Esophagus squamous epithelium (tissue), 5 donors: ENCODE results near the gene NPHP4. TPM values are rescaled to one million over a fixed set of nuclear protein-coding genes. Genes with fewer than 3 reads are reported as not detected.

Experiments used
- DNase-seq: peaks from one replicate; lab custom pipeline; 2025; lab: John Stamatoyannopoulos, UW
- H3K27ac ChIP-seq, 4 donors: fragments of 200-600 bp; sonication (generic); one replicate each; pipeline ENCODE4 v1.5.1; 2016 to 2019; ENCODE audit warnings: mild to moderate bottlenecking in 1 of 4
- H3K27me3 ChIP-seq, 4 donors: fragments of 200-600 bp; sonication (generic); 1 replicate in 3 of 4; 2 replicates in 1 of 4; pipeline versions ENCODE4 v1.5.1 to v1.6.0; 2017 to 2021; ENCODE audit warnings: antibody characterized with exemption in 1 of 4
- H3K36me3 ChIP-seq, 3 donors: fragments of 200-600 bp; sonication (generic); one replicate each; pipeline ENCODE4 v1.5.1; 2016 to 2019
- H3K4me1 ChIP-seq, 3 donors: fragments of 200-600 bp; sonication (generic); one replicate each; pipeline ENCODE4 v1.5.1; 2017 to 2019
- H3K4me3 ChIP-seq, 4 donors: fragments of 200-600 bp; sonication (generic); 1 replicate in 3 of 4; 2 replicates in 1 of 4; pipeline ENCODE4 v1.5.1; 2016 to 2019; ENCODE audit warnings: mild to moderate bottlenecking in 2 of 4, moderate library complexity in 1 of 4
- H3K9me3 ChIP-seq, 3 donors: fragments of 200-600 bp; sonication (generic); one replicate each; pipeline ENCODE4 v1.5.1; 2016 to 2019
- CTCF ChIP-seq, 6 experiments: fragments of 450-650 bp in 4 of 6; fragments of 200-600 bp in 2 of 6; sonication (generic) in 2 of 6; IDR thresholded peaks; one replicate each; pipeline ENCODE4 v1.5.1; 2016 to 2019; ENCODE audit warnings: antibody characterized with exemption in 6 of 6, mild to moderate bottlenecking in 4 of 6, moderate library complexity in 4 of 6
- POLR2A ChIP-seq, 4 donors: fragments of 450-650 bp; IDR thresholded peaks; one replicate each; pipeline ENCODE4 v1.6.1; 2017; ENCODE audit warnings: antibody characterized with exemption in 4 of 4, mild to moderate bottlenecking in 4 of 4, moderate library complexity in 3 of 4
- WGBS, 2 donors: methylation state at CpG; one replicate each; pipeline ENCODE4 v1.1.5; 2018; 5-methylcytosine and 5-hydroxymethylcytosine counted together
- intact Hi-C: fragments of 100-400 bp; cut with DNase I; formaldehyde crosslinking; loops from one replicate; pipeline ENCODE4 v1.15.0; 2022
- small RNA-seq, 4 donors: library from RNA; depleted of rRNA; stranded (forward); fragments of <200 nt; gene quantifications; one replicate each; pipeline ENCODE3, GENCODE V24; 2016
- total RNA-seq, 4 donors: library from RNA; depleted of rRNA; stranded (reverse); fragments of >200 nt; gene quantifications; one replicate each; pipeline ENCODE4 v1.1.0, GENCODE V29; 2016
- donor health status: DM: yes; HTN: yes; CAD: no.

NPHP4 gene
- total RNA-seq, 4 donors from 2014 or later: 2.4 to 8.8 (median 5.3) TPM

DNA sequence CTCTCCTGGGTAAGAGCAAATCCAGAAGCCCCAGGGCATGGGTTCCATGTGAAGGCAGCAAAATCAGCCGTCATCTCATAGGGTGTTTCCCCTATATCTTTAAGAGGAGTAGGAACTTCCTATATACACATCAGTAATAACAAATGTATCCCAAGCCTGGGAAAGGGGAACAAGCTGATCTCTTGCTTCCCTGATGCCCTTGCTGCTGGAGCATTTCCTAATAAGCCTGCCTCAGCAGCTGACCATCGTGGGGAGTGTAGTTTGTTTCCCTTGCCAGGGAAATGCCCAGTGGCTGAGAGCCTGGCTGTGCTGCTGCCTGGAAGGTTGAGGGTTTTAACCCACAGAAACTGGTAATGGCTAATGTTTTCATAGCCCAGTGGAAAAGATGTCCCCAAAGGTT is 177.0 kb downstream of the NPHP4 start:
- DNase-seq: no peak
- Histone ChIP-seq H3K4me1 (no peaks in the 10 kb centered on the region), H3K4me3 (no peak overlapping the region), H3K9me3 (no peaks in the 10 kb centered on the region), H3K27ac (no peak overlapping the region), H3K27me3 (peaks cover 0 to 60% (median 0%) of the 10 kb centered on the region in 4 donors), H3K36me3 (no peaks in the 10 kb centered on the region)
- WGBS, 2 donors: 31 to 55% methylated on average over 2 of the region's 2 CpGs
- intact Hi-C loops: no loop called here
- TF ChIP-seq POLR2A (IDR thresholded peaks at IDR 0.05) (no peak), CTCF (IDR thresholded peaks at IDR 0.05) (no peak)

DNA sequence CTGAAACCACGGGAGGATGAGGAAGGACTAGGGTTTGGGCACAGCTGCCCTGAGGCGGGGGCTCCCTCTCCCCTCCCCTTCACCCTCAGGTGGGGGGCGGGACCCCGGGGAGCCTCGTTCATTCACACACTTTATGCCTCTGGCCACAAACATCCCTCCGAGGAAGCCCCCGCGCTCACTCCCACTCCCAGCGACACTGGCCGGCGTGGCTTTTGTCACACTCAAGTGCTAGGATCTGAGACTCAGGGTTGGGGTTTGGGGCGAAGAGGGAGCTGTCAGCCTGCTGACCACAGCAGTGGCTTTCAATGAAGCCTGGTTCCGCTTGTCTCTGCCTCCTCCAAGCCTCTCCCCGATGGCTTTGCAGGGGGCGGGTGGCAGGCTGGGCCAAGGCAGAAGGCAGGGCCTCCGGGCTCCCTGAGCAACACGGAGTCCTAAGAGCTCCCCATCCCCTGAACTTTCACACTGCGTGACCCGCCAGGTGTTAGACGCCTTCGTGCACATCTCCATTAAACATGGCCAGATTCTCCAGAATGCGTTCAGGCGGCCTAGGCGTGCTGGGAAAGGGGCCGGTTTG is 178.1 kb downstream of the NPHP4 start:
- TF ChIP-seq CTCF (IDR thresholded peaks at IDR 0.05): no peak
- TF ChIP-seq POLR2A (IDR thresholded peaks at IDR 0.05): no peak
- WGBS, 2 donors: 55 to 59% methylated on average over 5 to 10 of the region's 25 CpGs
- H3K9me3 ChIP-seq: no peaks in the 10 kb centered on the region
- peaks cover 0 to 50% (median 0%) of the 10 kb centered on the region in 4 donors for H3K27me3 ChIP-seq
- H3K36me3 ChIP-seq: no peaks in the 10 kb centered on the region
- no peak overlapping the region for H3K4me3 ChIP-seq
- no peak overlapping the region for H3K27ac ChIP-seq
- intact Hi-C loops: no loop called here
- H3K4me1 ChIP-seq: no peaks in the 10 kb centered on the region
- no peak for DNase-seq

DNA sequence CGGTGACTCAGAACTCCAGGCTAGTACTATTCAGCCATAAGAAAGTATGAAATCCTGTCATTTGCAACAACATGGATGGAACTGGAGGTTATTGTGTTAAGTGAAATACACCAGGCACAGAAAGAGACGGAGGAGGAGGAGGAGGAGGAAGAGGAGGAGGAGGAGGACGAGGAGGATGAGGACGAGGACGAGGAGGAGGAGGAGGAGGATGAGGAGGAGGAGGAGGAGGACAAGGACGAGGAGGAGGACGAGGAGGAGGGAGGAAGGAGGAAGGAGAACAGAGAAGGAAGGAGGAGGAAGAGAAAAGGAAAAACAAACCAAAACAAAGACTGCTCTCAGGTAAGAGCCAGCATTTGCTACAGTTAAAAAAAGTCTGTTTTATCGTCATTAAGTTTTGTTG is 178.7 kb downstream of the NPHP4 start:
- H3K4me3 ChIP-seq: no peak overlapping the region
- no peaks in the 10 kb centered on the region for H3K4me1 ChIP-seq
- intact Hi-C loops: no loop called here
- peaks cover 0 to 45% (median 0%) of the 10 kb centered on the region in 4 donors for H3K27me3 ChIP-seq
- H3K9me3 ChIP-seq: no peaks in the 10 kb centered on the region
- no peaks in the 10 kb centered on the region for H3K36me3 ChIP-seq
- 50 to 63% methylated on average over 8 of the region's 8 CpGs for WGBS, 2 donors
- no peak for DNase-seq
- H3K27ac ChIP-seq: no peak overlapping the region
- no peak for TF ChIP-seq CTCF (IDR thresholded peaks at IDR 0.05)
- TF ChIP-seq POLR2A (IDR thresholded peaks at IDR 0.05): no peak

Small RNA genes lying within 50 kb of the gene (small RNA-seq; reads per million reads assigned to genes)
- gene MIR4689: 0 to 0.14 (median 0) reads per million in 4 donors

Other genes with a start within 250 kb of the NPHP4 start
- gene KCNAB2, start 53.5 kb upstream of the NPHP4 start, total RNA-seq: 1 to 10 TPM; 1.8 to 9.3 (median 3.9) TPM
- gene CHD5, start 187.9 kb upstream of the NPHP4 start, total RNA-seq: under 1 TPM in 2 of 4 donors, not detected in 2; 0.38 to 0.62 TPM
- 100 to 1,000 TPM in 3 of 4 donors, 10 to 100 TPM in 1; 75.5 to 237 (median 192) TPM for gene RPL22, start 207.2 kb upstream of the NPHP4 start, total RNA-seq
- gene RNF207, start 213.7 kb upstream of the NPHP4 start, total RNA-seq: 10 to 100 TPM in 3 of 4 donors, 1 to 10 TPM in 1; 6.6 to 43.3 (median 23.3) TPM
- gene ICMT, start 243.5 kb upstream of the NPHP4 start, total RNA-seq: 10 to 100 TPM; 43.0 to 85.3 (median 53.4) TPM